ENCODE results near the gene NUBP2.
"Not testable (repeated sequence)": the region's sequence is repeated elsewhere in the genome, so short reads cannot be mapped to it uniquely, and the experiment has no call there.

NUBP2 gene

GRCh38 chr16:1787056-1787321 is 4.2 kb downstream of the NUBP2 start:
- no peak for DNase-seq

GRCh38 chr16:1787322-1788094 is 4.7 kb downstream of the NUBP2 start:
- DNase-seq = no peak

- no peak for DNase-seq
Observed at GRCh38 chr16:1788095-1788707, 5.4 kb downstream of the NUBP2 start.

- DNase-seq = no peak
Observed at GRCh38 chr16:1788708-1789100, 5.9 kb downstream of the NUBP2 start.

GRCh38 chr16:1789643-1790045 is 6.9 kb downstream of the NUBP2 start:
- DNase-seq = no peak

- no peak for DNase-seq
Observed at GRCh38 chr16:1790261-1790610, 7.5 kb downstream of the NUBP2 start.

- DNase-seq = no peak
Observed at GRCh38 chr16:1790611-1791255, 8.0 kb downstream of the NUBP2 start.

GRCh38 chr16:1791256-1791942 is 8.6 kb downstream of the NUBP2 start:
- no peak for DNase-seq

GRCh38 chr16:1791943-1792812 is 9.4 kb downstream of the NUBP2 start:
- DNase-seq = no peak

- DNase-seq = no peak
Observed at GRCh38 chr16:1792836-1793577, 10.2 kb downstream of the NUBP2 start.

- DNase-seq = no peak
Observed at GRCh38 chr16:1793578-1794220, 10.9 kb downstream of the NUBP2 start, which contains the start of gene IGFALS. Gene IGFALS (minus strand): TSS chr16:1793705. CDS start chr16:1793652, 53 bp downstream.

GRCh38 chr16:1794221-1794871 is 11.6 kb downstream of the NUBP2 start:
- DNase-seq = no peak

- no peak for DNase-seq
Observed at GRCh38 chr16:1794908-1795666, 12.3 kb downstream of the NUBP2 start.

- not testable (repeated sequence) for DNase-seq
Observed at GRCh38 chr16:1799263-1799662, 16.5 kb downstream of the NUBP2 start.

- DNase-seq = no peak
Observed at GRCh38 chr16:1800701-1801100, 17.9 kb downstream of the NUBP2 start.

- no peak for DNase-seq
Observed at GRCh38 chr16:1807626-1808025, 24.9 kb downstream of the NUBP2 start.

GRCh38 chr16:1808691-1809090 is 25.9 kb downstream of the NUBP2 start:
- DNase-seq = no peak

GRCh38 chr16:1809281-1809801 is 26.6 kb downstream of the NUBP2 start:
- no peak for DNase-seq

GRCh38 chr16:1810106-1810505 is 27.3 kb downstream of the NUBP2 start:
- DNase-seq = no peak

GRCh38 chr16:1810536-1810935 is 27.8 kb downstream of the NUBP2 start:
- no peak for DNase-seq

All from activated CD4-positive, alpha-beta T cell treated with anti-CD3 and anti-CD28 coated beads, Interleukin-2, amount 50 U/mL, for 16 hours (primary cell).